SK-N-MC (cell line): Measurements from ENCODE around the gene EPHA3.
A peak's percentile ranks its signal among the peaks of the same experiment; 100 is the strongest.

Source experiments
- DNase-seq: peaks from one replicate; pipeline ENCODE4 v3.0.0-alpha.2; 2011; ENCODE audit warnings: low read depth, low spot score
- H3K27ac ChIP-seq: fragments of 200-600 bp; sonication (generic); 2 replicates; pipeline ENCODE4 v1.5.1; 2016; ENCODE audit warnings: mixed run types
- H3K36me3 ChIP-seq: fragments of 200-600 bp; sonication (generic); 2 replicates; pipeline ENCODE4 v1.6.1; 2017; ENCODE audit warnings: antibody characterized with exemption, low read length, mixed read lengths; ENCODE audit not compliant: insufficient read depth
- H3K4me3 ChIP-seq: fragments of 200-600 bp; sonication (generic); 2 replicates; pipeline ENCODE4 v1.5.1; 2016
- H3K9ac ChIP-seq: fragments of 200-600 bp; sonication (generic); 2 replicates; pipeline ENCODE4 v1.8.0; 2017; ENCODE audit warnings: mixed run types, mixed read lengths; ENCODE audit not compliant: insufficient read length
- H3K9me3 ChIP-seq: fragments of 200-600 bp; sonication (generic); 2 replicates; pipeline ENCODE4 v1.6.1; 2017; ENCODE audit warnings: low read depth, mild to moderate bottlenecking, antibody characterized with exemption, low read length, moderate library complexity, mixed read lengths
- EZH2 ChIP-seq: fragments of 200-600 bp; sonication (generic); IDR thresholded peaks from one replicate; pipeline ENCODE4 v1.6.1; 2017; ENCODE audit warnings: antibody characterized with exemption
- FOXP2 ChIP-seq: optimal IDR thresholded peaks from 2 replicates; pipeline ENCODE3; 2011; ENCODE audit warnings: mild to moderate bottlenecking, moderate library complexity; ENCODE audit not compliant: insufficient read depth; ENCODE audit errors: extremely low read length, control extremely low read depth
- POLR2AphosphoS5 ChIP-seq: IDR thresholded peaks from 2 replicates; pipeline ENCODE4 v1.6.1; 2012; ENCODE audit warnings: mild to moderate bottlenecking, low read depth, low read length, borderline replicate concordance

Gene EPHA3

GRCh38 chr3:89494734-89495133, 387.3 kb downstream of the EPHA3 start:
- Histone ChIP-seq H3K9ac (no peak overlapping the region), H3K4me3 (peak overlapping the region; percentile 55), H3K9me3 (no peaks in the 10 kb centered on the region; the same call in 1 of the 2 replicates), H3K36me3 (no peaks in the 10 kb centered on the region), H3K27ac (peak overlapping the region; percentile 69)
- peak; percentile 58 for DNase-seq
- TF ChIP-seq POLR2AphosphoS5 = peak; percentile 24; the same call in 1 of the 2 replicates
- no peak for TF ChIP-seq EZH2

GRCh38 chr3:89503891-89504391, 396.5 kb downstream of the EPHA3 start:
- H3K9ac ChIP-seq = no peak overlapping the region
- no peaks in the 10 kb centered on the region for H3K9me3 ChIP-seq
- no peak for DNase-seq
- no peak overlapping the region for H3K27ac ChIP-seq
- TF ChIP-seq EZH2 = no peak
- no peak for TF ChIP-seq POLR2AphosphoS5
- no peak for TF ChIP-seq FOXP2
- no peaks in the 10 kb centered on the region for H3K36me3 ChIP-seq
- H3K4me3 ChIP-seq = no peak overlapping the region

GRCh38 chr3:89504432-89504831, 397.0 kb downstream of the EPHA3 start:
- Histone ChIP-seq H3K27ac (no peak overlapping the region), H3K36me3 (no peaks in the 10 kb centered on the region), H3K9me3 (no peaks in the 10 kb centered on the region), H3K9ac (no peak overlapping the region), H3K4me3 (no peak overlapping the region)
- no peak for TF ChIP-seq FOXP2
- no peak for DNase-seq

GRCh38 chr3:89506462-89507103, 399.2 kb downstream of the EPHA3 start:
- no peak overlapping the region for H3K27ac ChIP-seq
- TF ChIP-seq FOXP2 (no peak), EZH2 (no peak), POLR2AphosphoS5 (no peak)
- DNase-seq = no peak
- no peaks in the 10 kb centered on the region for H3K36me3 ChIP-seq
- no peak overlapping the region for H3K9ac ChIP-seq
- H3K9me3 ChIP-seq = no peaks in the 10 kb centered on the region
- H3K4me3 ChIP-seq = no peak overlapping the region

GRCh38 chr3:89521328-89521727, 413.9 kb downstream of the EPHA3 start:
- no peak overlapping the region for H3K27ac ChIP-seq
- no peak overlapping the region for H3K9ac ChIP-seq
- H3K36me3 ChIP-seq = no peaks in the 10 kb centered on the region
- no peak for DNase-seq
- H3K9me3 ChIP-seq = no peaks in the 10 kb centered on the region
- no peak overlapping the region for H3K4me3 ChIP-seq
- TF ChIP-seq POLR2AphosphoS5 = no peak

- Histone ChIP-seq H3K4me3 (no peak overlapping the region), H3K36me3 (no peaks in the 10 kb centered on the region), H3K9me3 (no peaks in the 10 kb centered on the region), H3K27ac (no peak overlapping the region), H3K9ac (no peak overlapping the region)
- no peak for DNase-seq
- TF ChIP-seq POLR2AphosphoS5 (no peak), FOXP2 (no peak), EZH2 (no peak)
Observed at GRCh38 chr3:89522155-89522554, 414.7 kb downstream of the EPHA3 start.

GRCh38 chr3:89525609-89526008, 418.2 kb downstream of the EPHA3 start:
- H3K9ac ChIP-seq = no peak overlapping the region
- no peak overlapping the region for H3K27ac ChIP-seq
- H3K9me3 ChIP-seq = no peaks in the 10 kb centered on the region
- H3K36me3 ChIP-seq = no peaks in the 10 kb centered on the region
- no peak for TF ChIP-seq EZH2
- no peak for TF ChIP-seq POLR2AphosphoS5
- no peak for TF ChIP-seq FOXP2
- DNase-seq = no peak
- H3K4me3 ChIP-seq = no peak overlapping the region

GRCh38 chr3:89527736-89528305, 420.4 kb downstream of the EPHA3 start:
- no peak overlapping the region for H3K27ac ChIP-seq
- no peaks in the 10 kb centered on the region for H3K36me3 ChIP-seq
- TF ChIP-seq EZH2 (no peak), FOXP2 (no peak), POLR2AphosphoS5 (no peak)
- no peaks in the 10 kb centered on the region for H3K9me3 ChIP-seq
- no peak overlapping the region for H3K4me3 ChIP-seq
- no peak for DNase-seq
- H3K9ac ChIP-seq = no peak overlapping the region
